NCI-H524 treated with DMSO at 0.1 percent for 48 hours (cell line): ENCODE data around the gene ACKR3.

Experiments
- DNase-seq: peaks from one replicate; lab custom pipeline; 2025; lab: John Stamatoyannopoulos, UW

ACKR3 gene

GRCh38 chr2:236612737-236613136 lies 43.1 kb downstream of the ACKR3 start:
- DNase-seq: no peak

DNA sequence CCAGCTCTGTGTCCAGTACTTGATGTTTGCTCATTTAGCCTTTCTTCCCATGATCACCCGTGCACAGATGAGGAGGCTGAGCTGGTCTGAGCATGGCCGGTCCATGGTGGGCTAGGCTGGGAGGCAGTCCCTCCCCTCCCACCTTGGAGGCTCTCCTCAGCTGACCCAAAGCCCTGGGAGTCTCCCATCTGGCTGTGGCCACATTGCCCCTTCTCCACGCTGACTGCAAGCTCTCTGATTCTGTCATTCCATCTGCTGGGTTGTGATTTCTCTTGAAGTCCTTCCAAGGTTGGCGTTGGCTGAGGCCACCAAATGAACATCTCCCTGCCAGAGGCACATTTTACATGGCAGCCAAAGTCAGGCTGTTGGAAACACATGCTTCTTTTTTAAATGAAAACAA lies 44.0 kb downstream of the ACKR3 start:
- no peak for DNase-seq

- no peak for DNase-seq
Observed at GRCh38 chr2:236614551-236614950, 44.9 kb downstream of the ACKR3 start.

DNA sequence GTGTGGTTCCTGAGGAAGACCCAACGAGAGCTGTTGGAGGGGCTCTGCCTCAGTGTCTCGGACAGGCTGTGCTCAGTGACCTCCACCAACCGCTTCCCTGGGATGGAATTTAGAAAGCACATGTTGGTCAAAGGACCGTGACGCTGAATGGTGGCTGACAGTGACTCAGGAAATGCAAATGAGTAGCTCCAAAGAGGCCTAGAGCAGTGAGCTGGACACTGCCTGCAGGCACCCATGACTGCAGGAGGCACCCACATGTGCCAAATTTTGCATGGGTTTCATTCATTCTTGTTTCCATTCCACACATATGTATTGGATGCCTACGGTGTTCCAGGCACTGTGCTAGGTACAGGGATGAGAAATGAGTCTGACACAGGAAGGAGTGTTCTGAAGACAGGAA lies 46.4 kb downstream of the ACKR3 start:
- DNase-seq: no peak

GRCh38 chr2:236616624-236617023 lies 47.0 kb downstream of the ACKR3 start:
- DNase-seq: peak; percentile 21

GRCh38 chr2:236617221-236617737 lies 47.7 kb downstream of the ACKR3 start:
- DNase-seq: no peak

- no peak for DNase-seq
Observed at GRCh38 chr2:236617796-236618195, 48.2 kb downstream of the ACKR3 start.

DNA sequence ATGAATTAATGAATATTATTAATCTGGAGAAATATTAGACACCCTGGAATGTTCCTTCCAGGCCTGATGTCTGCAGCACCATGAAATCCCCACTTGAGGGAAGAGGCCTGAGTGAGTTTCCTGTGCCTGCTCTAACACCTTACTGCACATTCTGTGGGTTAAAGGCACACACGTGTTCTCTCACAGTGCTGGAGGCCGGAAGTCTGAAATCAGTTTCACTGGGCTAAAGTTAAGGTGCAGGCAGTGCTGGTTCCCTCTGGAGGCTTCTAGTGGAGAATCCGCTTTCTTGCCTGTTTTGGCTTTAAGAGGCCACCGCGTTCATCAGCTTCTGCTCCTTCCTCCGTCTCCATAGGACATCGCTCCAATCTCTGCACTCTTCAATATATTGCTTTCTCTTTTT lies 48.7 kb downstream of the ACKR3 start:
- no peak for DNase-seq

GRCh38 chr2:236619910-236620612 lies 50.4 kb downstream of the ACKR3 start:
- DNase-seq: no peak

DNA sequence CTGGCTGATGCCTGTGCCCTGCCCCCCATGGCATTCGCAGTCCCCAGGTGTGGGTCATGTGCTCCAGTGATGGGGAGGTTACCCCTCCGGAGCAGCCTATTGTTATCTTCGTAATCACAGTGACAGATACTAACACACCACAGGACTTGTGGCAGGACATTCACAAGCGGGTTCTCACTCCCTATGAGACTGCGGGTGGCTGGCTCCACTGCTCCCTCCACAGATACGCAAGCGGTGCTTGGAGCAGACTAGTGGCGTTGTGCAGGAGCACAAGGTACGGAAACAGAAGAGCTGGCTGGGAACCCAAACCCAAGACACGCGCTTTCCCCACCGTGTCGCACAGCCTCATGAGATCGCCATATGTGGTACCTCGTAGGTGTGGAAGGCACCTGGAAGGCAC lies 52.2 kb downstream of the ACKR3 start:
- no peak for DNase-seq

DNA sequence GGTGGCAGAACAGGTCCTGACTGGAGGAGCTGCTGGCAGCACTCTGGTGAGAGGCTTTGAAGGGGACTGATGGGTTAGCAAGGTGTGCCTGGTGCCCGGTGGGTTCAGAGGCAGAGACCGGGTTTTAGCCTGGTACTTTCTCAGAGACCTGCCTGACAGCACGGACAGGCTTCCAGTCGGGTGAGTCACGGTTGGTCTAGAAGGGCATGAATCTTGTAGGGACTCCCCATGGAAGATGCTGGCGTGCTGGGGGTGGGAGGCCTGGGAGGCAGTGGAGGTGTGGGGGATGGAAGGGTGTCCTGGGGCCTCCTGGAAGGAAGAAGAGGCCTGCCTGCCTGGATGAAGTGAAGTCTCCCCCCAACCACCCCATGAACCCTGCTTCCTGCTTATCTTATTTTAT lies 52.6 kb downstream of the ACKR3 start:
- DNase-seq: no peak

GRCh38 chr2:236622660-236623059 lies 53.0 kb downstream of the ACKR3 start:
- no peak for DNase-seq

GRCh38 chr2:236623816-236624215 lies 54.2 kb downstream of the ACKR3 start:
- DNase-seq: no peak

GRCh38 chr2:236625156-236625690 lies 55.6 kb downstream of the ACKR3 start:
- no peak for DNase-seq

- no peak for DNase-seq
Observed at GRCh38 chr2:236626391-236627150, 56.9 kb downstream of the ACKR3 start.

DNA sequence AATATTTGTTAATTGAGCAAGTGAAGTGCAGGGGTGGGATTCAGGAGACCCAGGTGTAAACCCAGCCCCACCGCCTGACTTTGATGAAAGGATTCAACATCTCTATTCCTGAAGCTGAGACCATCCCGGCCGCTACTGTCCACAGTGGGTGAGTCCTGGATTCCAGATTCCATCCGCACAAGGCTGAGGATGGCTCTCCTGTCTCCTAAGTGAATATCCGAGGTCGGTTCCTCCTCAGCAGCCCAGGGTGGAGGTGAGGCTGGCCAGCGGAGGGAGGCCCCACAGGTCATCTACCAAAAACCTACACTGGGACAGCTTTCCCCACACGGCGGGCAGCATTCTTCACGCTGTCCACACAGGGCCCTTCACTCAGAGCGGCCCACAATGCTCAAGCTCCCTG lies 57.6 kb downstream of the ACKR3 start:
- DNase-seq: no peak

- DNase-seq: no peak
Observed at GRCh38 chr2:236627841-236628240, 58.2 kb downstream of the ACKR3 start.

DNA sequence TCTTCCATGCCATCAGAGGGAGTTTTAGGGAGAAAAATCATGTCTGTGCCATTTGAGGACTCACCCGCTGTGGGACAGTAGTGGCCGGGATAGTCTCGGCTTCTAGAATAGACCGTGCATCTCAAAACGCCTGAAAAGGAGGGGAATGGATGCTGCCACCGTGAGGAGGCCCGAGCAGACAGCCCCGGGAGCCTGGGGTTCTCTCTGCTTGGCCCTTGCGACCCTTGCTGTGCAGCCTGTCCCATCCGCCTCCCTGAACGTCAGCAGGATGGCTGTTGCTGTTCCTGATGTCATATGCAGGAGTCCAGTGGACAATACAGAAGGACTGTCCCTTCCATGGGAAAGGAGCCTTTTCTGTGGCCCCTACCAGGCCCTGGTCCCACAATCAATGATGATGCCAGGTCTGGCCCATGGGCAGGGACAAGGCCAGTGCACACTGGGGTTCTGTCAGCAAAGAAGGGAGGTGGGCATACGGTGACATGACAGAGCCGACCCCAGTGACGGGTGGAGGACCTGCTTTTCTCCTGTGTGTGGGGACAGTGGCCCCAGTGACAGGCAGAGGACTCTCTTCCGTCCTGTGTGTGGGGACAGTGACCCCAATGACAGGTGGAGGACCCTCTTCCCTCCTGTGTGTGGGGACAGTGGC lies 58.8 kb downstream of the ACKR3 start:
- DNase-seq: no peak

DNA sequence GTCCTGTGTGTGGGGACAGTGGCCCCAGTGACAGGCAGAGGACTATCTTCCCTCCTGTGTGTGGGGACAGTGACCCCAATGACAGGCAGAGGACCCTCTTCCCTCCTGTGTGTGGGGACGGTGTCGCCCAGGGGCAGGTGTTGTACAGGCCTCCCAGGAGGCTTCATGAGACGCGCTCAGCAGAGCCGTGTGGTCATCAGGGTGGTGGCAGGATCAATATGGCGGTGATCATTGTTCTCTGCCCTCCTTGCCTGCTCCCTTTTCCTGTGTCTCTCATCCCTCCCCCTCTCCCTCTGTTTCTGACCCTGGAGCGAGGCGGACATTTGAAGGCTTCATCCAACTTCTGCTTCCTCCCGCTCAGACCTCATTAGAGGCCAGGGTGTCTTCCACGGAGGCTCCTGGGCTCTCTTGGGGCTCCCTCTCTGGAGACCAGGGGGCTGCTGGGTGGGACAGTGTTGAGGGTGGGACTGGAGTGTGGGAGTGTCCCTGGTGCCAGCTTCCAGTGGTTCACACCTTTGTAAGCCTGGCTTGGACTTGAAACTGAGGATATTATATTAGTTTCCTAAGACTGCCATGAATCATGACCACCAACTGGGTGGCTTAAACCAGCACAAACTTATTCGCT lies 59.5 kb downstream of the ACKR3 start:
- no peak for DNase-seq

GRCh38 chr2:236629961-236630872 lies 60.6 kb downstream of the ACKR3 start:
- DNase-seq: no peak

DNA sequence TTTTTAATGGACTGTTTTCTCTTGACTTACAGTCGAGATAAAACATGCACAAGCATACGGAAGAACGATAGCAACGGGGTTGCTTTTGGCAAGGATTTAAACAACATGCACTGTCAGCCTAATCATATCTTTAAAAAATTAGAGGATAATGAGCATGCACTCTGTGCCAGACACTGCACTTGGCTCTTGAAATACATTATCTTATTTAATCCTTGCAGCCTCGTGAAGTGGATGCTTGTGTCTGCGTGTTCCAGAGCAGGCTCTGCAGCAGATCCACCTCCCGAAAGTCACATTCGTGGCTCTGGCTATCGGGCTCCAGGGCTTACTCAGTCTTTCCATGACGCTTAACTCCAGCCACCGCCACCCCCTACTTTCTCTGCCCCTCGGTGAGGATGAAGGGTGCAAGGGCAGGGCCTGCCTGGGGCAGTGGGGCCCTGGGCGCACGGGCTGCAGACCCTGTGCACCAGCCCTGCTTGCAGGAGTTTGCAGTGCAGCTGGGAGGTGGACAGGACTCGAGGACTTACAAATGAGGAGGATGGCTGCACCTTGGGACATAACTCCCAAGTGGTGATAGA lies 61.7 kb downstream of the ACKR3 start:
- peak; percentile 38 for DNase-seq
